OCI-LY1 (cell line): Measurements from ENCODE around the gene ERBB3.

ENCODE experiments used
- CTCF ChIP-seq: fragments of 200-600 bp; sonication (generic), shearing (Covaris generic); IDR thresholded peaks from 2 replicates; pipeline ENCODE4 v1.5.1; 2017; ENCODE audit warnings: mild to moderate bottlenecking, antibody characterized with exemption, low read length, moderate library complexity, mixed read lengths
- EZH2 ChIP-seq: fragments of 200-600 bp; sonication (generic), shearing (Covaris generic); IDR thresholded peaks from 2 replicates; pipeline ENCODE4 v1.8.0; 2017; ENCODE audit warnings: borderline replicate concordance, mixed run types, mild to moderate bottlenecking, antibody characterized with exemption, low read length, moderate library complexity, mixed read lengths

GRCh38 chr12:56079723-56080555, at the start of gene ERBB3:
- TF ChIP-seq CTCF (no peak), EZH2 (no peak)
